GM21390 (cell line): Measurements from ENCODE around the gene P2RX2.
"Not testable (repeated sequence)": the region's sequence is repeated elsewhere in the genome, so short reads cannot be mapped to it uniquely, and the experiment has no call there.

Experiments used
- ATAC-seq: cut with Tn5 transposase; IDR thresholded peaks from one replicate; pipeline ENCODE4 v1.9.1; 2021; ENCODE audit not compliant: unreplicated experiment

The P2RX2 gene

DNA sequence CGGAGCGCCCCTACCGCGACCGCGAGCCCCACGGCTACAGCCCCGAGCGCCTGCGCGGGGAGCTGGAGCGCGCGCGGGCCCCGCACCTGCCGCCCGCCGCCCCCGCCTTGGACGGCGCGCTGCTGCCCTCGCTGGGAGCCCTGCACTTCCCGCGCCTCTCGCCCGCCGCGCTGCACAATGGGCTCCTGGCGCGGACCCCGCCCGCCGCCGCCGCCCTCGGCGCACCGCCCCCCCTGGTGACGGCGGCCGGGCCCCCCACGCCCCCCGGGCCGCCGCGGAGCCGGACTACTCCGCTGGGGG lies 35.2 kb upstream of the P2RX2 start:
- ATAC-seq: no peak

- no peak for ATAC-seq
Measured at GRCh38 chr12:132583736-132584135, 34.8 kb upstream of the P2RX2 start.

GRCh38 chr12:132584429-132584828 lies 34.1 kb upstream of the P2RX2 start:
- ATAC-seq: no peak

- ATAC-seq: no peak
Measured at GRCh38 chr12:132585177-132585576, 33.4 kb upstream of the P2RX2 start.

DNA sequence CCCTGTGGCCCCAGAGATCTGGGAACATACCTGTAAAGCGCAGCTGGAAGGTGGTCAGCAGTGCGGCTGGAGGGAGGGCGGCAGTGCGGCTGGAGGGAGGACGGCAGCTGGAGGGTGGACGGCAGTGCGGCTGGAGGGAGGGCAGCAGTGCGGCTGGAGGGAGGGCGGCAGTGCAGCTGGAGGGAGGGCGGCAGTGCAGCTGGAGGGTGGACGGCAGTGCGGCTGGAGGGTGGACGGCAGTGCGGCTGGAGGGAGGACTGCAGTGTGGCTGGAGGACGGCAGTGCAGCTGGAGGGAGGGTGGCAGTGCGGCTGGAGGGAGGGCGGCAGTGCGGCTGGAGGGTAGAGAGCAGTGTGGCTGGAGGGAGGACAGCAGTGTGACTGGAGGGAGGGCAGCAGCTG lies 31.6 kb upstream of the P2RX2 start:
- ATAC-seq: no peak

DNA sequence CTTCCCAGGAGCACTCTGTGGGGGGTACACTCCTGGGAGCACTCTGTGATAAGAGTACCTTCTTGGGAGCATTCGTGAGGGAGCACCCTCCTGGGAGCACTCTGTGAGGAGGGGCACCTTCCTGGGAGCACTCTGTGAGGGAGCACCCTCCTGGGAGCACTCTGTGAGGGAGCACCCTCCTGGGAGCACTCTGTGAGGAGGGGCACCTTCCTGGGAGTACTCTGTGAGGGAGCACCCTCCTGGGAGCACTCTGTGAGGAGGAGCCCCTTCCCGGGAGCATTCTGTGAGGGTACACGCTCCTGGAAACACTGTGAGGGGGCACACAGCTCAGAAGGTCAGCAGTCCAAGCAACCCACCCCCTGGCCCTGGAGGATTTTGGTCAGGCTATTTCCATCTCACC lies 30.8 kb upstream of the P2RX2 start:
- no peak for ATAC-seq

DNA sequence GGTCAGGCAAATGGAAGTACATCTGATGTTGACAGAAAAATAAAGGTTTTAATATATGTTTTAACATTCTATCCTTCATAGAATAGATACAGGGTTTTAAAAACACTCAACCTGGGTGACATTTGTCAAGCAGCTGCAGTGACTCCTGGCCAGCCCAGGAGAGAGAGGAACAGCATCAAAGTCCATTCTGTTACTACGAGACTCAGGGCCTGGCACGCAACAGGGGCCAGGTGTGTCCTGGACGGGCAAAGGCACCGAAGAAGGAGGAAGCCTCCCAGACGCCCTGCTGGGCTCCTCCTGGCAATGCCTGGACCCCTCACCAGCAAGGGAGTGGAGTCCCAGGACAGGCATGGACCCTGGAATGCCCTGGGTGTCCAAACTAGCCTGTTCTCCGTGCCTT lies 30.3 kb upstream of the P2RX2 start:
- no peak for ATAC-seq

DNA sequence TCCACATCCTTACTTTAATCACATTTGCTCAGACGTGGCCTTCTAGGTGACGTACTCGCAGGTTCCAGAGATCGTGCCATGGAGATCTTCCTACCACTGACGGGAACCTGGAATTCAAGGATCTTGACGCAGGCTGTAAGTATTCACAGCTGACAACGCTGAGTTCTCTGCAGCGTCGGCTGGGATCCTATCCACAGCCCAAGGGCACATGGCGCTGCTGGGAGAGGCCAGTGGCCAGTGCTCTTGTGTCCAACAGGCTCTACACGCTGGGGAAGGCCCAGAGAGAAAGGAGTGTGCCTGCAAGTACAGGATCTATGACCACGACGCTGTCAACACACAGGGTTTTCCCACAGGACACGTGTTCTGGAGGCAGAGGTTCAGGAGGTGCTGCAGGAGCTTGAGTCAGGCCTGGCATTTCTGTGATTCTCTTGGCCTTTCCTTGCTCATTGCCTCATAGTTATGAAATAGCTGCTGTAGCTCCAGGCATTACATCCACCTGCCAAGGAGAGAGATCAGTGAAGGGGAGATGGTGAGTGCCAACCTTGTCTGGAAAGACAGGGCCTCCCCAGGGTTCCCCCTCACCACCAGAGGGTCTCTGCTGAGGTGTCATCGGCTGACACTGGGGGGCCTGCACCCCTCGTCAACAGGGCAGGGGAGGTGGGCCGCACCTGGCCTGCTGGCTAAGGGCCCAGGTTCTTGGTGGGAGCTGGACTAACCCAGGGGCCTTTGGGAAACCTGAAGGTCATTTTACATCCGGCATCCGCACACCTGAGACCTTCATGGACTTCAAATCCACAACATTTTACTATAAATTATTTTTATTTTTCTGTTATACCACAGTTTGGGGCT lies 29.5 kb upstream of the P2RX2 start:
- no peak for ATAC-seq

DNA sequence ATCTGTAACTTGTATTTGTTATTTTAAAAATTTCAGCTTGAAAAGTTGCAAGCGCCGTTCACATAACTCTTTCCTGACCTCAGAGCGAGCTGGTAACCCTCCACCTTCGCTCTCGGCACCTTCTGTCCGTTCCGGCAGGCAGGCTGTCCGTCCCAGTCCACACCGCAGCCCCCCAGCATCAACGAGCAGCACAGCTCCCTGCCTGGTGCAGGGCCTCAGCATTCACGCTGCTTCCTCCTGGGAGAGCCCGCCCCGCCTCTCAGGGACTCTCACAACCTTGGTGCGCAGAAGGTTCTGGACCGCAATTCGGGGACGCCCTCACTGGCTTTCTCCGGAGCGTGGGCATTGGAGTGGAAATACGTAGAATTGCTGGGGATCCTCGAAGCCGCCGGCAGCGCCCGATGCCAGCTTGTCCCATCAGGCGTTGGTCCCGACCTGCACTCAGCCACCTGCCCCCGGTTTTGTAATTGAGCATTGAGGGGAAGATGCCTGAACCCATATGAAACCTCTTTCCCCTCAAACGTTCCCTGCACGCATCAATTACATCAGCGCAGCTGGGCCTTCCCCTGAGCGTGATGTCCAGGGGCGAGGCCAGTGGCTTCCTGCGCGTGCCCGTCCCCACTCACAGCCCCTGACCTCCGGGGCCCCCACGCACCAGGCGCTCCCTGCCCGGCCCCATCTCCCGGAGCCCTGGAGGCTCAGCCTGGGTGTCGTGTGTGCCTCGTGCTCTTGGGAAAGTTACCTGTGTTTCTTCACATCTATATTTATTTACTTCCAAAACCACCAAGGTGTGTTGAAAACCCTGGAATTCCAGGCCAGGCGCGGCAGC lies 27.3 kb upstream of the P2RX2 start:
- no peak for ATAC-seq

DNA sequence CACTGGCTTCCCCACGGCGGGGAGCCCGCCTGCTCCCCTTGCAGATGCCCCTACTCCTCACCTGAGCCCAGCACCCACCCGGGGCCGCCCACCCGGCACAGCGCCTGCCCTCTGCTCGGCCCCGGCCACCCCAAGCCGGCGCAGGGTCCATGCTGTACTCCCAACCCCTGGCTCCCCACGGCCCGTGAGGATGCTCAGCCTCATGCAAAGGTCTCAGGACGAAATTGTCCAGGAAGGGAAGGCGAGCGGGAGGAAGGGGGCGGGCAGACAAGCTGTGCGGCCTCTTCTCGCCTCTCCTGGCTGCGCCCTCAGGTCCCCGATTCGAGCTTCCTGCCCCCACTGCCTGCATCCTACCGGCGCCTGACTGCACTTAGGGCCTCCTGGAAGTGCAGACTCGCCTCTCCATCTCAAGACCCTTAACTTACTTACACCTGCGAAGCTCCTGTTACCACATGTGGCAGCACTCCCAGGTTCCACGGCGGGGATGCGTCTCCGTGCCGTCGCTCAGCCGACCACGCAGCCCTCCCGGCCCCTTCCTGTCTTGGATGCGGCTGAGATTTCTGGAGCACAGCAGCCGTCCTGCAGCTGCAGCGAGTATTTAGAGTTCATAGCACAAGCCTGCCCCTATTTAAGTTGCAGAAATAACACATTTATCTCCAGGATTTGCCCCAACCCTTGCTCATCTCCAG lies 26.1 kb upstream of the P2RX2 start:
- no peak for ATAC-seq

DNA sequence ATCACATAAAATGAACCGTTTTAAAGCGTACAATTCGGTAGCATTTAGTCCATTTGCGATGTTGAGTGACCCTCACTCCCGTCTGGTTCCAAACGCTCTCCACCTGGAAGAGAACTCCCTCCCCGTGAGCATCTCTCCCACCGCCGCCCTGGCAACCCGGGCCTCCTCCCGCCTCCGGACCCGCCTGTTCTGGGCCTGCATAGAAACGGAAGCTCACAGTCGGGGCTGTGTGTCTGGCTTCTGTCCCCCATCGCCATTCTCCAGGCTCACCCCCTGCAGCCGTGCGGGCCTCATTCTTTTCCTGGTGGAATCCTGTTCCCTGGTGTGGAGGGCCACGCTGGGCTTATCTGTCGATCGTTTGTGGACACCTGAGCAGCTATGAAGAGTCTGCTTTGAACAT lies 25.5 kb upstream of the P2RX2 start:
- no peak for ATAC-seq

GRCh38 chr12:132593521-132593920 lies 25.1 kb upstream of the P2RX2 start:
- no peak for ATAC-seq

- ATAC-seq: no peak
Measured at GRCh38 chr12:132593938-132594358, 24.6 kb upstream of the P2RX2 start.

DNA sequence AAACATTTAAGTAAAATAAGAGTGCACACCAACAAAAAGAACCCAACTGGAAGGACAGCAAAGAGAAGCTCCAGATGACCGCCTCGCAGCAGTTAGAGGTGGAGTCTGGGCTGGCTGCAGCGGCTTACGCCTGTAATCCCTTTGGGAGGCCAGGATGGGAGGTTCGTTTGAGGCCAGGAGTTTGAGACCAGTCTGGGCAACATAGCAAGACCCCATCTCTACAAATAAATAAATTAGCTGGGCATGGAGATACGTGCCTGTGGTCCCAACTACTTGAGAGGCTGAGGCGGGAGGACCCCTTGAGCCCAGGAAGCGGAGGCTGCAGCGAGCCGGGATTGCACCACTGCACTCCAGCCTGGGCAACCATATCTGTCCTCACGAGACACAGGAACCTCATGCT lies 23.4 kb upstream of the P2RX2 start:
- no peak for ATAC-seq

- ATAC-seq: no peak
Measured at GRCh38 chr12:132596016-132596415, 22.6 kb upstream of the P2RX2 start.

GRCh38 chr12:132597333-132598316 lies 21.0 kb upstream of the P2RX2 start:
- ATAC-seq: no peak

GRCh38 chr12:132599502-132599901 lies 19.1 kb upstream of the P2RX2 start:
- ATAC-seq: not testable (repeated sequence)

- no peak for ATAC-seq
Measured at GRCh38 chr12:132600048-132601032, 18.2 kb upstream of the P2RX2 start.

DNA sequence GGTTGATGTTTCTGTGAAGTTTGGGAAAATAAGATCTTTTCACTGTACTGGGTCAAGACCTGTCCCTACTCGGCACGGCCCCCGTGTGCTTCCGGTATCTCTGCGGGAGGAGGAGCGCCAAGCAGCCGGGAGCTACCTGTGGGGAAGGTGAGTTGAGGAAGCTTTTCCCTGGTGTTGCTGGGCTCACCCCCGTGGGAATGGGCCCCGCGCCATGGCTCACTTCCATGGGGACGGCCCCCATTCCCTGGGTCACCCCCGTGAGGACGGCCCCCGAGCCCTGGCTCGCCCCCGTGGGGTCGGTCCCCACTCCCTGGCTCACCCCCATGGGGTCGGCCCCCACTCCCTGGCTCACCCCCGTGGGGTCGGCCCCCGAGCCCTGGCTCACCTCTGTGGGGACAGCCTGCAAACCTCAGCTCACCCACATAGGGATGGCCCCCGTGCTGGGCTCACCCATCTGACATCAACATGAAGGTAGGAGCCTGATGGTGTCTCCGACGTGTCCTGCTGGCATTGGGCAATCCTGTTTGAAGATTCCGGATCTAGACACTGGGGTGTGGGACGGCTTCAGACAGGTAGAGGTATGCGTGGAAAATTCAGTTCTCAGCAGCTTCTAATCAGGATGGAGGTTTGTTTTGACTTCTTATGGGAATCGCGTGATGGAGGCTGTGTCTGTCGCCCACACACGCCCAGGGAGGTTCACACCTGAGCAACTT lies 17.2 kb upstream of the P2RX2 start:
- no peak for ATAC-seq
